Measurements from ENCODE around the gene ANKRD55.

ANKRD55 gene

DNA sequence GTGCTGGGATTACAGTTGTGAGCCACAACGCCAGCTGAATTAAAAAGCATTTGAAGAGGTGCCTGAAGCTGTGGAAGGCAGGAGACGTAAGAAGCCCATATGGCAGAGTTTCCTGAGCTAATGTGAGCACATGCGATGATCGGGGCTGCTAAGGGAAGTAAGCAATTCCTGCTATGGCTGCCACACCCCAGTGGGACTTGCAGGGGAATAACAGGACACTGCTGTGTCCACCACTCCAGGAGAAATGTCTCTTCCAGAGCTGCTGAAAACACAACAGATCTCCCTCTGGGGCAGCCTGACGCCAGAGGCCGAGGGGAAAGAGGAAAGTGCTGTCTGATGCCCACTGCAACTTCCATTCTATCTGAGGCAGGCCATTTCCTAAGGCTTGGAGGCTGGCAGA, 46.2 kb upstream of the ANKRD55 start:
- TF ChIP-seq FOXP2 (optimal IDR thresholded peaks at IDR 0.05; ENCODE audit: borderline replicate concordance, extremely low read depth, extremely low read length, insufficient read depth) (no peak), SIN3A (IDR thresholded peaks at IDR 0.05; ENCODE audit: borderline replicate concordance, insufficient read depth, low read length) (no peak), POLR2AphosphoS5 (IDR thresholded peaks at IDR 0.05; ENCODE audit: low read depth, low read length) (no peak)
- TF ChIP-seq, protein P1, sequence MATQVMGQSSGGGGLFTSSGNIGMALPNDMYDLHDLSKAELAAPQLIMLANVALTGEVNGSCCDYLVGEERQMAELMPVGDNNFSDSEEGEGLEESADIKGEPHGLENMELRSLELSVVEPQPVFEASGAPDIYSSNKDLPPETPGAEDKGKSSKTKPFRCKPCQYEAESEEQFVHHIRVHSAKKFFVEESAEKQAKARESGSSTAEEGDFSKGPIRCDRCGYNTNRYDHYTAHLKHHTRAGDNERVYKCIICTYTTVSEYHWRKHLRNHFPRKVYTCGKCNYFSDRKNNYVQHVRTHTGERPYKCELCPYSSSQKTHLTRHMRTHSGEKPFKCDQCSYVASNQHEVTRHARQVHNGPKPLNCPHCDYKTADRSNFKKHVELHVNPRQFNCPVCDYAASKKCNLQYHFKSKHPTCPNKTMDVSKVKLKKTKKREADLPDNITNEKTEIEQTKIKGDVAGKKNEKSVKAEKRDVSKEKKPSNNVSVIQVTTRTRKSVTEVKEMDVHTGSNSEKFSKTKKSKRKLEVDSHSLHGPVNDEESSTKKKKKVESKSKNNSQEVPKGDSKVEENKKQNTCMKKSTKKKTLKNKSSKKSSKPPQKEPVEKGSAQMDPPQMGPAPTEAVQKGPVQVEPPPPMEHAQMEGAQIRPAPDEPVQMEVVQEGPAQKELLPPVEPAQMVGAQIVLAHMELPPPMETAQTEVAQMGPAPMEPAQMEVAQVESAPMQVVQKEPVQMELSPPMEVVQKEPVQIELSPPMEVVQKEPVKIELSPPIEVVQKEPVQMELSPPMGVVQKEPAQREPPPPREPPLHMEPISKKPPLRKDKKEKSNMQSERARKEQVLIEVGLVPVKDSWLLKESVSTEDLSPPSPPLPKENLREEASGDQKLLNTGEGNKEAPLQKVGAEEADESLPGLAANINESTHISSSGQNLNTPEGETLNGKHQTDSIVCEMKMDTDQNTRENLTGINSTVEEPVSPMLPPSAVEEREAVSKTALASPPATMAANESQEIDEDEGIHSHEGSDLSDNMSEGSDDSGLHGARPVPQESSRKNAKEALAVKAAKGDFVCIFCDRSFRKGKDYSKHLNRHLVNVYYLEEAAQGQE (IDR thresholded peaks at IDR 0.05; ENCODE audit: insufficient read depth in 1 of 2, low read depth in 2 of 2, low read length in 2 of 2) = no peak

DNA sequence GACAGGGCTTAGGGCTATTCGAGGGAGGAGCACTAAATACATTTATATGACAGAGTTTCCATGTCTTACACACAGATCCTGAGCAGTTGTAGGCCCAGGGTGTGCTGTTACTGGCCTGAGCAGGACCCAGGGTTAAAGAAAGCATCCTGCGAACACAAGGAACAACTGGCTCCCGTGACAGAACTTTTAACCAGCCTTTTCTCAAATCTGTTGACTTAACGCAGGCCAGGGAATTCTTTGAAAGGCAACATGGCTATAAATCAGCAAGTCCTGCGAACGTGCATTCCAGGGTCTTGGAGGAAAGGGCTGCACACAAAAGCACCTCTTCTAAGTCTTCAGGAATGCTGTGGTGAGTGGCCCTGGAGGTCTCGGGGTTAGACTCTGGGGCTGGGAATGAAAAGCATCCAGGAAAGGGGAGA, 45.2 kb upstream of the ANKRD55 start:
- TF ChIP-seq, protein P1 (IDR thresholded peaks at IDR 0.05; ENCODE audit: insufficient read depth in 1 of 2, low read depth in 2 of 2, low read length in 2 of 2) = no peak
- TF ChIP-seq POLR2AphosphoS5 (IDR thresholded peaks at IDR 0.05; ENCODE audit: low read depth, low read length) (no peak), FOXP2 (optimal IDR thresholded peaks at IDR 0.05; ENCODE audit: borderline replicate concordance, extremely low read depth, extremely low read length, insufficient read depth) (no peak), TAF1 (IDR thresholded peaks at IDR 0.05; ENCODE audit: borderline replicate concordance, insufficient read depth, low read length) (no peak), SIN3A (IDR thresholded peaks at IDR 0.05; ENCODE audit: borderline replicate concordance, insufficient read depth, low read length) (no peak)

DNA sequence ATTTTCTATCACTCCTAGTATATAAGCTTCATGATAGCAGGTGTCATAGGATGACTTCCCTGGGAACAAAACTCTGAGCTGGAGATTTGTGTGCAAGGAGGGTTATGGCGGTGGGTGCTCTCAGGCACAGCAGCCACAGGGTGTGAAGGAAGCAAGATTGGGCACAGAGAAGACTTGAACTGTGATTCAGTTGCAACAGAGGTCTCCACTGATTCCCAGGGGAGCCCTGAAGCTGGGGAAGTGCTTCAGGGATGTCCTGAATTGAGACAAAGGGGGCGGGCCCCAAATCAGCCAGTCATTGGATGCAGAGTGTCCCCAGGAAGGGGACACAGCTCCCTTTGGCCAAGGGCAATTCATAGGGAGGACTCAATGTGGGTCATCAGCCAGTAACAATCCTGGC, 44.4 kb upstream of the ANKRD55 start:
- no peak for TF ChIP-seq FOXP2 (optimal IDR thresholded peaks at IDR 0.05; ENCODE audit: borderline replicate concordance, extremely low read depth, extremely low read length, insufficient read depth)
- TF ChIP-seq POLR2AphosphoS5 (IDR thresholded peaks at IDR 0.05; ENCODE audit: low read depth, low read length) = no peak
- no peak for TF ChIP-seq SIN3A (IDR thresholded peaks at IDR 0.05; ENCODE audit: borderline replicate concordance, insufficient read depth, low read length)
- TF ChIP-seq TAF1 (IDR thresholded peaks at IDR 0.05; ENCODE audit: borderline replicate concordance, insufficient read depth, low read length) = no peak

- TF ChIP-seq TAF1 (IDR thresholded peaks at IDR 0.05; ENCODE audit: borderline replicate concordance, insufficient read depth, low read length) (no peak), SIN3A (IDR thresholded peaks at IDR 0.05; ENCODE audit: borderline replicate concordance, insufficient read depth, low read length) (no peak), FOXP2 (optimal IDR thresholded peaks at IDR 0.05; ENCODE audit: borderline replicate concordance, extremely low read depth, extremely low read length, insufficient read depth) (no peak), POLR2AphosphoS5 (IDR thresholded peaks at IDR 0.05; ENCODE audit: low read depth, low read length) (no peak)
- TF ChIP-seq, protein P1 (IDR thresholded peaks at IDR 0.05; ENCODE audit: insufficient read depth in 1 of 2, low read depth in 2 of 2, low read length in 2 of 2) = no peak
Observed at GRCh38 chr5:56273376-56273955, 40.3 kb upstream of the ANKRD55 start.

- TF ChIP-seq TAF1 (IDR thresholded peaks at IDR 0.05; ENCODE audit: borderline replicate concordance, insufficient read depth, low read length) (no peak), SIN3A (IDR thresholded peaks at IDR 0.05; ENCODE audit: borderline replicate concordance, insufficient read depth, low read length) (no peak), FOXP2 (optimal IDR thresholded peaks at IDR 0.05; ENCODE audit: borderline replicate concordance, extremely low read depth, extremely low read length, insufficient read depth) (no peak)
- TF ChIP-seq, protein P1 (IDR thresholded peaks at IDR 0.05; ENCODE audit: insufficient read depth in 1 of 2, low read depth in 2 of 2, low read length in 2 of 2) = no peak
Observed at GRCh38 chr5:56272765-56273164, 39.6 kb upstream of the ANKRD55 start.
